ENCODE results near the gene BNIP3. TPM values are rescaled to one million over a fixed set of nuclear protein-coding genes. Genes with fewer than 3 reads are reported as not detected.
A peak's percentile ranks its signal among the peaks of the same experiment; 100 is the strongest.
"Not testable (repeated sequence)": the region's sequence is repeated elsewhere in the genome, so short reads cannot be mapped to it uniquely, and the experiment has no call there.

BNIP3 gene
- polyA plus RNA-seq, 1 donor = 50.6 TPM

GRCh38 chr10:131993275-131993674 lies 11.6 kb upstream of the BNIP3 start:
- Histone ChIP-seq H3K27ac (ENCODE audit: low read length) (no peak overlapping the region), H3K27me3 (ENCODE audit: control insufficient read depth, insufficient read depth, low read length) (no peaks in the 10 kb centered on the region), H3K9me3 (ENCODE audit: control insufficient read depth, low read depth, low read length) (no peaks in the 10 kb centered on the region), H3K4me1 (ENCODE audit: control insufficient read depth, insufficient read depth, low read length) (peaks cover 9% of the 10 kb centered on the region), H3K4me3 (ENCODE audit: low read length) (no peak overlapping the region), H3K36me3 (ENCODE audit: control insufficient read depth, insufficient read depth, low read length) (no peaks in the 10 kb centered on the region)
- DNase-seq = no peak
- 88% methylated on average over 3 of the region's 14 CpGs for WGBS (ENCODE audit: insufficient coverage, low lambda C conversion rate)

GRCh38 chr10:131991726-131992125 lies 10.0 kb upstream of the BNIP3 start:
- Histone ChIP-seq H3K4me3 (ENCODE audit: low read length) (no peak overlapping the region), H3K36me3 (ENCODE audit: control insufficient read depth, insufficient read depth, low read length) (no peaks in the 10 kb centered on the region), H3K9me3 (ENCODE audit: control insufficient read depth, low read depth, low read length) (no peaks in the 10 kb centered on the region), H3K4me1 (ENCODE audit: control insufficient read depth, insufficient read depth, low read length) (no peaks in the 10 kb centered on the region), H3K27ac (ENCODE audit: low read length) (no peak overlapping the region), H3K27me3 (ENCODE audit: control insufficient read depth, insufficient read depth, low read length) (no peaks in the 10 kb centered on the region)
- no peak for DNase-seq
- 100% methylated on average over 1 of the region's 3 CpGs for WGBS (ENCODE audit: insufficient coverage, low lambda C conversion rate)

GRCh38 chr10:131987786-131988185 lies 6.1 kb upstream of the BNIP3 start:
- WGBS (ENCODE audit: insufficient coverage, low lambda C conversion rate) = 100% methylated on average over 1 of the region's 3 CpGs
- not testable (repeated sequence) for H3K4me1 ChIP-seq (ENCODE audit: control insufficient read depth, insufficient read depth, low read length); DNase-seq

GRCh38 chr10:131987301-131987700 lies 5.6 kb upstream of the BNIP3 start:
- not testable (repeated sequence) for H3K4me1 ChIP-seq (ENCODE audit: control insufficient read depth, insufficient read depth, low read length); H3K27me3 ChIP-seq (ENCODE audit: control insufficient read depth, insufficient read depth, low read length); DNase-seq; H3K27ac ChIP-seq (ENCODE audit: low read length); H3K9me3 ChIP-seq (ENCODE audit: control insufficient read depth, low read depth, low read length); H3K36me3 ChIP-seq (ENCODE audit: control insufficient read depth, insufficient read depth, low read length); H3K4me3 ChIP-seq (ENCODE audit: low read length)
- WGBS (ENCODE audit: insufficient coverage, low lambda C conversion rate) = 80% methylated on average over 1 of the region's 5 CpGs

More at GRCh38 chr10:131987786-131988185, 6.1 kb upstream of the BNIP3 start:
- not testable (repeated sequence) for H3K9me3 ChIP-seq (ENCODE audit: control insufficient read depth, low read depth, low read length); H3K36me3 ChIP-seq (ENCODE audit: control insufficient read depth, insufficient read depth, low read length); H3K4me3 ChIP-seq (ENCODE audit: low read length); H3K27ac ChIP-seq (ENCODE audit: low read length); H3K27me3 ChIP-seq (ENCODE audit: control insufficient read depth, insufficient read depth, low read length)

GRCh38 chr10:131986851-131987250 lies 5.1 kb upstream of the BNIP3 start:
- WGBS (ENCODE audit: insufficient coverage, low lambda C conversion rate) = no CpG with 5 or more reads among the region's 7 CpGs
- not testable (repeated sequence) for H3K36me3 ChIP-seq (ENCODE audit: control insufficient read depth, insufficient read depth, low read length); DNase-seq; H3K4me1 ChIP-seq (ENCODE audit: control insufficient read depth, insufficient read depth, low read length); H3K27ac ChIP-seq (ENCODE audit: low read length); H3K4me3 ChIP-seq (ENCODE audit: low read length); H3K9me3 ChIP-seq (ENCODE audit: control insufficient read depth, low read depth, low read length); H3K27me3 ChIP-seq (ENCODE audit: control insufficient read depth, insufficient read depth, low read length)

- Histone ChIP-seq H3K4me1 (ENCODE audit: control insufficient read depth, insufficient read depth, low read length) (peaks cover 8% of the 10 kb centered on the region), H3K27me3 (ENCODE audit: control insufficient read depth, insufficient read depth, low read length) (peaks cover 19% of the 10 kb centered on the region), H3K27ac (ENCODE audit: low read length) (no peak overlapping the region), H3K36me3 (ENCODE audit: control insufficient read depth, insufficient read depth, low read length) (no peaks in the 10 kb centered on the region), H3K9me3 (ENCODE audit: control insufficient read depth, low read depth, low read length) (peaks cover 5% of the 10 kb centered on the region), H3K4me3 (ENCODE audit: low read length) (no peak overlapping the region)
- DNase-seq = peak in 1 of 2 donors; percentile 13
- 100% methylated on average over 1 of the region's 6 CpGs for WGBS (ENCODE audit: insufficient coverage, low lambda C conversion rate)
Measured at GRCh38 chr10:131983780-131984179, 2.1 kb upstream of the BNIP3 start.

- peak in 1 of 2 donors; percentile 15 for DNase-seq
- no peaks in the 10 kb centered on the region for H3K36me3 ChIP-seq (ENCODE audit: control insufficient read depth, insufficient read depth, low read length)
- peaks cover 19% of the 10 kb centered on the region for H3K27me3 ChIP-seq (ENCODE audit: control insufficient read depth, insufficient read depth, low read length)
- no peak overlapping the region for H3K4me3 ChIP-seq (ENCODE audit: low read length)
- H3K9me3 ChIP-seq (ENCODE audit: control insufficient read depth, low read depth, low read length) = peaks cover 5% of the 10 kb centered on the region
- no peak overlapping the region for H3K27ac ChIP-seq (ENCODE audit: low read length)
- H3K4me1 ChIP-seq (ENCODE audit: control insufficient read depth, insufficient read depth, low read length) = peaks cover 14% of the 10 kb centered on the region
- WGBS (ENCODE audit: insufficient coverage, low lambda C conversion rate) = no CpG with 5 or more reads among the region's 21 CpGs
Measured at GRCh38 chr10:131982796-131983195, 1.1 kb upstream of the BNIP3 start.

- no CpG with 5 or more reads among the region's 83 CpGs for WGBS (ENCODE audit: insufficient coverage, low lambda C conversion rate)
- Histone ChIP-seq H3K27me3 (ENCODE audit: control insufficient read depth, insufficient read depth, low read length) (peaks cover 19% of the 10 kb centered on the region), H3K27ac (ENCODE audit: low read length) (no peak overlapping the region), H3K36me3 (ENCODE audit: control insufficient read depth, insufficient read depth, low read length) (no peaks in the 10 kb centered on the region), H3K9me3 (ENCODE audit: control insufficient read depth, low read depth, low read length) (peaks cover 5% of the 10 kb centered on the region), H3K4me1 (ENCODE audit: control insufficient read depth, insufficient read depth, low read length) (peaks cover 18% of the 10 kb centered on the region), H3K4me3 (ENCODE audit: low read length) (peak overlapping the region; percentile 48)
- DNase-seq = no peak
Measured at GRCh38 chr10:131982185-131982756, 548 bp upstream of the BNIP3 start.

- 0% methylated on average over 3 of the region's 31 CpGs for WGBS (ENCODE audit: insufficient coverage, low lambda C conversion rate)
- peaks cover 5% of the 10 kb centered on the region for H3K9me3 ChIP-seq (ENCODE audit: control insufficient read depth, low read depth, low read length)
- H3K4me3 ChIP-seq (ENCODE audit: low read length) = peak overlapping the region; percentile 62
- H3K36me3 ChIP-seq (ENCODE audit: control insufficient read depth, insufficient read depth, low read length) = no peaks in the 10 kb centered on the region
- H3K27ac ChIP-seq (ENCODE audit: low read length) = peak overlapping the region; percentile 70
- H3K4me1 ChIP-seq (ENCODE audit: control insufficient read depth, insufficient read depth, low read length) = peaks cover 19% of the 10 kb centered on the region
- DNase-seq = peak in 1 of 2 donors; percentile 59
- peaks cover 19% of the 10 kb centered on the region for H3K27me3 ChIP-seq (ENCODE audit: control insufficient read depth, insufficient read depth, low read length)
Measured at GRCh38 chr10:131980761-131981428, 828 bp downstream of the BNIP3 start.

GRCh38 chr10:131980321-131980720 lies 1.4 kb downstream of the BNIP3 start:
- Histone ChIP-seq H3K27ac (ENCODE audit: low read length) (no peak overlapping the region), H3K4me1 (ENCODE audit: control insufficient read depth, insufficient read depth, low read length) (peaks cover 19% of the 10 kb centered on the region), H3K36me3 (ENCODE audit: control insufficient read depth, insufficient read depth, low read length) (no peaks in the 10 kb centered on the region), H3K27me3 (ENCODE audit: control insufficient read depth, insufficient read depth, low read length) (peaks cover 19% of the 10 kb centered on the region), H3K9me3 (ENCODE audit: control insufficient read depth, low read depth, low read length) (peaks cover 5% of the 10 kb centered on the region), H3K4me3 (ENCODE audit: low read length) (peak overlapping the region; percentile 62)
- 92% methylated on average over 2 of the region's 8 CpGs for WGBS (ENCODE audit: insufficient coverage, low lambda C conversion rate)
- DNase-seq = no peak

GRCh38 chr10:131979821-131980270 lies 1.9 kb downstream of the BNIP3 start:
- H3K27me3 ChIP-seq (ENCODE audit: control insufficient read depth, insufficient read depth, low read length) = peaks cover 19% of the 10 kb centered on the region
- H3K36me3 ChIP-seq (ENCODE audit: control insufficient read depth, insufficient read depth, low read length) = no peaks in the 10 kb centered on the region
- peak in 1 of 2 donors; percentile 14 for DNase-seq
- no peak overlapping the region for H3K27ac ChIP-seq (ENCODE audit: low read length)
- peaks cover 19% of the 10 kb centered on the region for H3K4me1 ChIP-seq (ENCODE audit: control insufficient read depth, insufficient read depth, low read length)
- H3K4me3 ChIP-seq (ENCODE audit: low read length) = peak overlapping the region; percentile 40
- H3K9me3 ChIP-seq (ENCODE audit: control insufficient read depth, low read depth, low read length) = peaks cover 5% of the 10 kb centered on the region
- WGBS (ENCODE audit: insufficient coverage, low lambda C conversion rate) = no CpG with 5 or more reads among the region's 30 CpGs
